ENCODE results near the gene RGS6. TPM values are rescaled to one million over a fixed set of nuclear protein-coding genes. Genes with fewer than 3 reads are reported as not detected.

Gene RGS6
- total and polyA plus RNA-seq, 4 donors = 0.06 to 5.3 (median 0.17) TPM; not detected in 1

DNA sequence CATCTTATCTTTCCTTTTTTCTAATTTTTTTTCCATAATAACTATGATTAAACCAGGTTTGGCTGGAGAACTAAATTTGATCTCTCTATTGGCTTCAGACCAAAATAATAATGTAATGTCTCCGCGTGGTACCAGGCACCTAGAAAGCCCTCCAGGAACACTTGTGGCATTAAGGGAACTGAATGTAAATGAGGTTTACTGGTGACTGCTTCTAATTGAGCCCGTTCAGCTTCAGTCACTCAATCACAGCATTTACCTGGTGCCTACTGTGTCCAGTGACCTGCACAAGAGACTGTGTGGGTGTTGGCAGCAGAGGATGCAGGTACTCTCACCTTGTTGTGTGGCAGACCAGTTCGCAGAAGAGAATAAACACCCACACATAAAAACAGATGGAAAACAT is 659.2 kb downstream of the RGS6 start:
- Histone ChIP-seq H3K36me3 (ENCODE audit: control insufficient read depth in 4 of 4, insufficient read depth in 3 of 4, low read depth in 1 of 4, low read length in 3 of 4) (no peaks in the 10 kb centered on the region), H3K4me3 (ENCODE audit: low read depth in 1 of 3, low read length in 3 of 3) (no peak overlapping the region), H3K27ac (ENCODE audit: low read depth in 1 of 2, low read length in 2 of 2) (no peak overlapping the region), H3K4me1 (ENCODE audit: control insufficient read depth in 4 of 4, insufficient read depth in 4 of 4, low read length in 3 of 4) (peaks cover 0 to 11% (median 0%) of the 10 kb centered on the region in 4 donors), H3K27me3 (ENCODE audit: control insufficient read depth in 4 of 4, insufficient read depth in 4 of 4, low read length in 3 of 4) (no peaks in the 10 kb centered on the region), H3K9ac (ENCODE audit: low read depth in 1 of 2, low read length in 2 of 2) (no peak overlapping the region), H3K9me3 (ENCODE audit: control insufficient read depth in 4 of 4, low read length in 3 of 4) (no peaks in the 10 kb centered on the region)
- no peak for DNase-seq (ENCODE audit: low spot score)
- TF ChIP-seq FOXA1 (IDR thresholded peaks at IDR 0.05) = no peak
- TF ChIP-seq EGR1 (IDR thresholded peaks at IDR 0.05; ENCODE audit: low read depth in 2 of 2) = no peak
- TF ChIP-seq, protein P1, sequence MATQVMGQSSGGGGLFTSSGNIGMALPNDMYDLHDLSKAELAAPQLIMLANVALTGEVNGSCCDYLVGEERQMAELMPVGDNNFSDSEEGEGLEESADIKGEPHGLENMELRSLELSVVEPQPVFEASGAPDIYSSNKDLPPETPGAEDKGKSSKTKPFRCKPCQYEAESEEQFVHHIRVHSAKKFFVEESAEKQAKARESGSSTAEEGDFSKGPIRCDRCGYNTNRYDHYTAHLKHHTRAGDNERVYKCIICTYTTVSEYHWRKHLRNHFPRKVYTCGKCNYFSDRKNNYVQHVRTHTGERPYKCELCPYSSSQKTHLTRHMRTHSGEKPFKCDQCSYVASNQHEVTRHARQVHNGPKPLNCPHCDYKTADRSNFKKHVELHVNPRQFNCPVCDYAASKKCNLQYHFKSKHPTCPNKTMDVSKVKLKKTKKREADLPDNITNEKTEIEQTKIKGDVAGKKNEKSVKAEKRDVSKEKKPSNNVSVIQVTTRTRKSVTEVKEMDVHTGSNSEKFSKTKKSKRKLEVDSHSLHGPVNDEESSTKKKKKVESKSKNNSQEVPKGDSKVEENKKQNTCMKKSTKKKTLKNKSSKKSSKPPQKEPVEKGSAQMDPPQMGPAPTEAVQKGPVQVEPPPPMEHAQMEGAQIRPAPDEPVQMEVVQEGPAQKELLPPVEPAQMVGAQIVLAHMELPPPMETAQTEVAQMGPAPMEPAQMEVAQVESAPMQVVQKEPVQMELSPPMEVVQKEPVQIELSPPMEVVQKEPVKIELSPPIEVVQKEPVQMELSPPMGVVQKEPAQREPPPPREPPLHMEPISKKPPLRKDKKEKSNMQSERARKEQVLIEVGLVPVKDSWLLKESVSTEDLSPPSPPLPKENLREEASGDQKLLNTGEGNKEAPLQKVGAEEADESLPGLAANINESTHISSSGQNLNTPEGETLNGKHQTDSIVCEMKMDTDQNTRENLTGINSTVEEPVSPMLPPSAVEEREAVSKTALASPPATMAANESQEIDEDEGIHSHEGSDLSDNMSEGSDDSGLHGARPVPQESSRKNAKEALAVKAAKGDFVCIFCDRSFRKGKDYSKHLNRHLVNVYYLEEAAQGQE (IDR thresholded peaks at IDR 0.05) = no peak
- no peak for TF ChIP-seq NR2F2 (IDR thresholded peaks at IDR 0.05)
- no peak for TF ChIP-seq JUND (IDR thresholded peaks at IDR 0.05)
- TF ChIP-seq, protein P2, sequence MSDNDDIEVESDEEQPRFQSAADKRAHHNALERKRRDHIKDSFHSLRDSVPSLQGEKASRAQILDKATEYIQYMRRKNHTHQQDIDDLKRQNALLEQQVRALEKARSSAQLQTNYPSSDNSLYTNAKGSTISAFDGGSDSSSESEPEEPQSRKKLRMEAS (IDR thresholded peaks at IDR 0.05) = no peak
- no peak for TF ChIP-seq FOXA2 (IDR thresholded peaks at IDR 0.05)
- TF ChIP-seq, protein P3, sequence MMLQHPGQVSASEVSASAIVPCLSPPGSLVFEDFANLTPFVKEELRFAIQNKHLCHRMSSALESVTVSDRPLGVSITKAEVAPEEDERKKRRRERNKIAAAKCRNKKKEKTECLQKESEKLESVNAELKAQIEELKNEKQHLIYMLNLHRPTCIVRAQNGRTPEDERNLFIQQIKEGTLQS (IDR thresholded peaks at IDR 0.05) = no peak
- TF ChIP-seq SP1 (IDR thresholded peaks at IDR 0.05) = no peak
- TF ChIP-seq TAF1 (conservative IDR thresholded peaks at IDR 0.05) = no peak
- no peak for TF ChIP-seq YY1 (IDR thresholded peaks at IDR 0.05)
- no peak for TF ChIP-seq RXRA (IDR thresholded peaks at IDR 0.05)
- TF ChIP-seq, protein P4, sequence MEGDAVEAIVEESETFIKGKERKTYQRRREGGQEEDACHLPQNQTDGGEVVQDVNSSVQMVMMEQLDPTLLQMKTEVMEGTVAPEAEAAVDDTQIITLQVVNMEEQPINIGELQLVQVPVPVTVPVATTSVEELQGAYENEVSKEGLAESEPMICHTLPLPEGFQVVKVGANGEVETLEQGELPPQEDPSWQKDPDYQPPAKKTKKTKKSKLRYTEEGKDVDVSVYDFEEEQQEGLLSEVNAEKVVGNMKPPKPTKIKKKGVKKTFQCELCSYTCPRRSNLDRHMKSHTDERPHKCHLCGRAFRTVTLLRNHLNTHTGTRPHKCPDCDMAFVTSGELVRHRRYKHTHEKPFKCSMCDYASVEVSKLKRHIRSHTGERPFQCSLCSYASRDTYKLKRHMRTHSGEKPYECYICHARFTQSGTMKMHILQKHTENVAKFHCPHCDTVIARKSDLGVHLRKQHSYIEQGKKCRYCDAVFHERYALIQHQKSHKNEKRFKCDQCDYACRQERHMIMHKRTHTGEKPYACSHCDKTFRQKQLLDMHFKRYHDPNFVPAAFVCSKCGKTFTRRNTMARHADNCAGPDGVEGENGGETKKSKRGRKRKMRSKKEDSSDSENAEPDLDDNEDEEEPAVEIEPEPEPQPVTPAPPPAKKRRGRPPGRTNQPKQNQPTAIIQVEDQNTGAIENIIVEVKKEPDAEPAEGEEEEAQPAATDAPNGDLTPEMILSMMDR (IDR thresholded peaks at IDR 0.05; ENCODE audit: low read depth, low read length, missing input control) = no peak
- TF ChIP-seq RAD21 (IDR thresholded peaks at IDR 0.05) = no peak
- TF ChIP-seq HNF4G (IDR thresholded peaks at IDR 0.05) = no peak
- TF ChIP-seq GABPA (IDR thresholded peaks at IDR 0.05 in 1 of 2, conservative IDR thresholded peaks at IDR 0.05 in 1 of 2) = no peak
- TF ChIP-seq HNF4A (conservative IDR thresholded peaks at IDR 0.05) = no peak
- TF ChIP-seq, protein P5, sequence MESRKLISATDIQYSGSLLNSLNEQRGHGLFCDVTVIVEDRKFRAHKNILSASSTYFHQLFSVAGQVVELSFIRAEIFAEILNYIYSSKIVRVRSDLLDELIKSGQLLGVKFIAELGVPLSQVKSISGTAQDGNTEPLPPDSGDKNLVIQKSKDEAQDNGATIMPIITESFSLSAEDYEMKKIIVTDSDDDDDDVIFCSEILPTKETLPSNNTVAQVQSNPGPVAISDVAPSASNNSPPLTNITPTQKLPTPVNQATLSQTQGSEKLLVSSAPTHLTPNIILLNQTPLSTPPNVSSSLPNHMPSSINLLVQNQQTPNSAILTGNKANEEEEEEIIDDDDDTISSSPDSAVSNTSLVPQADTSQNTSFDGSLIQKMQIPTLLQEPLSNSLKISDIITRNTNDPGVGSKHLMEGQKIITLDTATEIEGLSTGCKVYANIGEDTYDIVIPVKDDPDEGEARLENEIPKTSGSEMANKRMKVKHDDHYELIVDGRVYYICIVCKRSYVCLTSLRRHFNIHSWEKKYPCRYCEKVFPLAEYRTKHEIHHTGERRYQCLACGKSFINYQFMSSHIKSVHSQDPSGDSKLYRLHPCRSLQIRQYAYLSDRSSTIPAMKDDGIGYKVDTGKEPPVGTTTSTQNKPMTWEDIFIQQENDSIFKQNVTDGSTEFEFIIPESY (IDR thresholded peaks at IDR 0.05) = no peak
- 89% methylated on average over 4 of the region's 4 CpGs for WGBS
